Ovary (tissue), 9 donors: ENCODE data around the gene CPVL. TPM values are rescaled to one million over a fixed set of nuclear protein-coding genes. Genes with fewer than 3 reads are reported as not detected.

Experiments used
- DNase-seq, 5 donors: peaks; one replicate each; pipeline ENCODE4 v3.0.0-alpha.2; 2019 to 2020
- H3K27ac ChIP-seq, 2 donors: fragments of 200-600 bp; one replicate each; pipeline versions ENCODE4 v1.5.1 to v1.8.0; 2019 to 2022
- H3K27me3 ChIP-seq: fragments of 200-600 bp; one replicate; pipeline ENCODE4 v1.8.0; 2022
- H3K36me3 ChIP-seq: fragments of 200-600 bp; sonication (generic); one replicate; pipeline ENCODE4 v1.5.1; 2019
- H3K4me1 ChIP-seq: one replicate; pipeline ENCODE4 v1.8.1; 2013; ENCODE audit warnings: mild to moderate bottlenecking, moderate library complexity; ENCODE audit not compliant: insufficient read depth
- H3K4me3 ChIP-seq: fragments of 200-600 bp; sonication (generic); one replicate; pipeline ENCODE4 v1.5.1; 2017
- H3K9me3 ChIP-seq, 2 donors: fragments of 200-600 bp in 1 of 2; sonication (generic) in 1 of 2; one replicate each; pipeline versions ENCODE4 v1.5.1 to v1.8.1; 2013 to 2019; ENCODE audit warnings: mild to moderate bottlenecking in 1 of 2, moderate library complexity in 1 of 2
- EP300 ChIP-seq: sonication (generic); formaldehyde crosslinking; IDR thresholded peaks from one replicate; pipeline ENCODE4 v1.6.1; 2017; ENCODE audit warnings: antibody characterized with exemption
- POLR2A ChIP-seq: fragments of 450-650 bp; IDR thresholded peaks from one replicate; pipeline ENCODE4 v1.6.1; 2017; ENCODE audit warnings: antibody characterized with exemption, mild to moderate bottlenecking, moderate library complexity
- WGBS, 3 donors: extraction: QIAGEN DNeasy Blood & Tissue Kit in 1 of 3; methylation state at CpG; one replicate each; pipeline versions ENCODE4 v1.1.5 to v1.1.7; 2013 to 2017; 5-methylcytosine and 5-hydroxymethylcytosine counted together
- intact Hi-C, 4 donors: fragments of 100-400 bp; cut with DNase I; formaldehyde crosslinking; loops; one replicate each; pipeline versions ENCODE4 v1.11.0 to v1.15.1; 2022 to 2023
- polyA plus RNA-seq, 2 donors: library from polyadenylated mRNA; stranded (reverse); fragments of 200-250 nt in 1 of 2; fragments of 350-450 nt in 1 of 2; fragmentation: Illumina TruSeq in 1 of 2; extraction: RNeasy Lipid Tissue Mini Kit (QIAGEN cat#74804) in 1 of 2; gene quantifications; one replicate each; pipeline ENCODE4 v1.2.3, GENCODE V29; 2013 to 2014
- total RNA-seq, 7 donors: library from RNA; depleted of rRNA in 2 of 7; stranded (reverse); fragments of >200 nt in 2 of 7; fragmentation: NEBNext Ultra II Directional in 3 of 7; extraction: Animal tissue kit (Norgen Biotek cat#: 25700) in 3 of 7; gene quantifications; one replicate each; pipeline versions ENCODE4 v1.1.0 to v1.2.4, GENCODE V29; 2016 to 2023
- TF ChIP-seq, protein P1 (sequence below), 3 donors: fragments of 450-650 bp in 2 of 3; fragments of 200-600 bp in 1 of 3; IDR thresholded peaks; one replicate each; pipeline versions ENCODE4 v1.5.1 to v1.8.0; 2016 to 2022; ENCODE audit warnings: antibody characterized with exemption in 3 of 3, mild to moderate bottlenecking in 1 of 3
- donor health status: DM: no; HTN: no; CAD: no; lungs with moderate emphysema.
- donor health status: DM: no; HTN: no; CAD: no.
- donor health status: Bipolar disorder and iron deficiency.
- donor health status: DM: yes; HTN: yes; CAD: no.
- donor health status: DM: no; HTN: no; CAD: no.
- donor health status: DM: yes; HTN: yes; CAD: no.

Gene CPVL
- total and polyA plus RNA-seq, 9 donors, result 10.6 to 88.9 (median 20.9) TPM

DNA sequence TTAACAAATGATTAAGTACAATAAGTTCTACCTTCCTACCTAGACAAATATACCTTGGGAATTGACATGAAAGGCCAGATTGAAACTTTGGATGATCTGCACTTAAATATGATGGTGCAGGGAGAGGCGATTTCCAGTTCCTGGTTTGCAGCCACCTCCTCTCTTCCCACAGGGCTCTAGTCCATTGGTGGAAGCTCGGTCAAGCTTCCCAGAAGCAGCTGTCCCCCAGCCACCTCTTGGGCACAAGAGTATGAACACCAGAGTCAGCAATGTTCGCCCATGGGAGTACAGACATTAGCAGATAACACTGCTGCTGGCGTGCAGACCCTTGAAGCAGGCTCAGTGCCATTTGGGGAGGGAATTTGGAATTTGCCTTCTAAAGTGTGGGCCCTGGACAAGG lies 1.5 kb upstream of the CPVL start:
- DNase-seq, result no peak
- Histone ChIP-seq H3K36me3 (no peaks in the 10 kb centered on the region), H3K27ac (no peak overlapping the region), H3K9me3 (no peaks in the 10 kb centered on the region), H3K27me3 (no peaks in the 10 kb centered on the region), H3K4me3 (no peak overlapping the region), H3K4me1 (no peaks in the 10 kb centered on the region)
- 73 to 92% (median 86%) methylated on average over 4 of the region's 4 CpGs for WGBS, 3 donors
- intact Hi-C loops, result no loop called here
- TF ChIP-seq POLR2A (no peak), EP300 (no peak)
- TF ChIP-seq, protein P1, sequence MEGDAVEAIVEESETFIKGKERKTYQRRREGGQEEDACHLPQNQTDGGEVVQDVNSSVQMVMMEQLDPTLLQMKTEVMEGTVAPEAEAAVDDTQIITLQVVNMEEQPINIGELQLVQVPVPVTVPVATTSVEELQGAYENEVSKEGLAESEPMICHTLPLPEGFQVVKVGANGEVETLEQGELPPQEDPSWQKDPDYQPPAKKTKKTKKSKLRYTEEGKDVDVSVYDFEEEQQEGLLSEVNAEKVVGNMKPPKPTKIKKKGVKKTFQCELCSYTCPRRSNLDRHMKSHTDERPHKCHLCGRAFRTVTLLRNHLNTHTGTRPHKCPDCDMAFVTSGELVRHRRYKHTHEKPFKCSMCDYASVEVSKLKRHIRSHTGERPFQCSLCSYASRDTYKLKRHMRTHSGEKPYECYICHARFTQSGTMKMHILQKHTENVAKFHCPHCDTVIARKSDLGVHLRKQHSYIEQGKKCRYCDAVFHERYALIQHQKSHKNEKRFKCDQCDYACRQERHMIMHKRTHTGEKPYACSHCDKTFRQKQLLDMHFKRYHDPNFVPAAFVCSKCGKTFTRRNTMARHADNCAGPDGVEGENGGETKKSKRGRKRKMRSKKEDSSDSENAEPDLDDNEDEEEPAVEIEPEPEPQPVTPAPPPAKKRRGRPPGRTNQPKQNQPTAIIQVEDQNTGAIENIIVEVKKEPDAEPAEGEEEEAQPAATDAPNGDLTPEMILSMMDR (IDR thresholded peaks at IDR 0.05), result no peak

DNA sequence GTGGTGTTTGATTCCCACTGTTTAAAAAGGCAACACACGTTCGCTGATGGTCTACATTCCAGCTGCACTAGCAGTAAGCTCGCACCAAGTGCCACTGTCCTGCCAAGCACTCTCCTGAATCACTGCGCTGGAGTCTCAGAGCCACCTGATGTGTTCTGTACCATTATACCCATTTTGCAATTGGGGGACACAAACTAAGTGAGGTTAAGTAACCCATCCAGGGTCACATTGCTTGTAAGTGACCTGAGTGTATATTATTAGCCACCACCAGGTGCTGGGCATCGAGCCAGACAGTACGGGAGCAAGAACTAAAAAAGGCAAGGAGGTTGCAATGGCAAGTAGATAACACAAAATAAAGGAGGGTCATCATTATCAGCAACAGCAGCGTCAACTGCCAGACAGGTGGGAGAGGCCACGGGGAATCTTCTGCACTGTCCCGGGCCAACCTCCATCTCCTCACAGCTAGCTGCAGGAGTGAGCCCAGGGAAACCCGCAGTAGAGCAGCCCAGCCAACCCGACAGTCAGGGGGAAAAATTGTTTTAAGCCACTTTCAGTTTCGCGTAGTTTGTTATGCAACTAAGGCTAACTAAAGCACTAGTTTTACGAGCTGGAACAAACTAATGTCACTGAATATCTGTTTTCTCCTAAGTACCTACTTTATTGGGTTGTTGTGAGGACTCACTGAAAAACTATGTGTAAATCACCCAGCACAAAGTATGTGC lies 712 bp upstream of the CPVL start:
- no peaks in the 10 kb centered on the region for H3K27me3 ChIP-seq
- 3 to 22% (median 5%) methylated on average over 14 of the region's 14 CpGs for WGBS, 3 donors
- peak overlapping the region; percentile 27 for H3K4me3 ChIP-seq
- no peaks in the 10 kb centered on the region for H3K9me3 ChIP-seq
- H3K4me1 ChIP-seq, result no peaks in the 10 kb centered on the region
- TF ChIP-seq, protein P1 (IDR thresholded peaks at IDR 0.05), result no peak
- TF ChIP-seq POLR2A, result no peak
- no peak for TF ChIP-seq EP300
- intact Hi-C loops, result no loop called here
- H3K36me3 ChIP-seq, result no peaks in the 10 kb centered on the region
- H3K27ac ChIP-seq, result no peak overlapping the region
- DNase-seq, result peak; percentile 15 to 45 (median 24)

DNA sequence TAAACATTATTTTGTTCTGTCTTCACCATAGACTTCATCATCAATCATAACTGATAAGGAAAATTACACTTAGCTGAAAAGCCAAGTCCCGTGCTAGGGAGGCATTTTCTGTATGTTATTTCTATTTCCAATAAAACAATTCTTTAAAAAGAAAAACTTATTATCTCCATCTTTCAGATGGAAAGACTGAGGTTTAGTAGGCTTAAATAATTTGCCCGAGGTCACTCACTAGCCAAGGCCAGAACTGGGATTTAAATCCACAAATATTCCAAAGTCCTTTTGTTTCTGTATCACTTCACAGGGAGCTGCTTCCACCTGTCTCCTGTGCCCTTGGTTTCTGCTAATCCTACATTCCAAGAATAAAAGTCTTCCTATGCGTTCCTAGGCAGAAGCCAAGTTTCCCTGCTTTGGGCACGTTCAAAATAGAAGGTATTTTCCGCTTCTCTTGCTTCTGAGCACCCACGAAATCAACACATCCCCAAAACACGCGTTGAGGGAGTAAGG lies 732 bp downstream of the CPVL start:
- 7 to 12% (median 7%) methylated on average over 8 of the region's 8 CpGs for WGBS, 3 donors
- Histone ChIP-seq H3K4me1 (no peaks in the 10 kb centered on the region), H3K9me3 (no peaks in the 10 kb centered on the region), H3K27me3 (no peaks in the 10 kb centered on the region), H3K36me3 (no peaks in the 10 kb centered on the region), H3K27ac (no peak overlapping the region), H3K4me3 (peak overlapping the region; percentile 27)
- intact Hi-C loops, result no loop called here
- no peak for DNase-seq
- TF ChIP-seq EP300 (no peak), POLR2A (no peak)
- TF ChIP-seq, protein P1 (IDR thresholded peaks at IDR 0.05), result no peak

DNA sequence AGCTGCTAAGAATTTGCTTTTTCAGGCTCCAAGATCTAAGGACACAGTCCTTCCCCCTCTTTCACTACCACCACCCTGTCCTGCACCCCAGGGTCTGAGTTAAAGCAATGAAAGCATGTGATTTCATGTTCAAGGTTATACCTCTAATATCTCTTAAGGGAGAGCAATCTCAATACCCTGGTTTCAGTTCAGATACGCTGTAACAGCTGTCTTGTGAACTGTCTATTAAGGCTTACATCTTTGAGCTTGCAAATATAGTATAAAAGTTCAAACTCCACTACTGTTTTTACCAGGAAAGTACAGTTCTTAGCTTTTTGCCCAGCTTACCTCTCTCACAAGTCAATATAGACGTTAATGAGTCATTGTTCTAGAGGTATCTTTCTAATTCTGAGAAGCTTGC lies 2.6 kb downstream of the CPVL start:
- intact Hi-C loops, result no loop called here
- no peaks in the 10 kb centered on the region for H3K27me3 ChIP-seq
- WGBS, 3 donors, result 75 to 88% (median 85%) methylated on average over 2 of the region's 2 CpGs
- H3K4me1 ChIP-seq, result no peaks in the 10 kb centered on the region
- TF ChIP-seq POLR2A (no peak), EP300 (no peak)
- TF ChIP-seq, protein P1 (IDR thresholded peaks at IDR 0.05), result no peak
- H3K9me3 ChIP-seq, result no peaks in the 10 kb centered on the region
- H3K27ac ChIP-seq, result no peak overlapping the region
- H3K36me3 ChIP-seq, result no peaks in the 10 kb centered on the region
- no peak for DNase-seq
- H3K4me3 ChIP-seq, result no peak overlapping the region
